ENCODE data around the gene CATSPERD.

The CATSPERD gene

GRCh38 chr19:5809053-5809452 lies 88.6 kb downstream of the CATSPERD start:
- no peak for DNase-seq

- DNase-seq, result no peak
These were observed 89.0 kb downstream of the CATSPERD start for GRCh38 chr19:5809469-5809868.

GRCh38 chr19:5811117-5811516 lies 90.7 kb downstream of the CATSPERD start:
- no peak for DNase-seq

GRCh38 chr19:5814123-5814851 lies 93.8 kb downstream of the CATSPERD start:
- no peak for DNase-seq

GRCh38 chr19:5814852-5815246 lies 94.4 kb downstream of the CATSPERD start:
- no peak for DNase-seq

- DNase-seq, result no peak
These were observed 96.8 kb downstream of the CATSPERD start for GRCh38 chr19:5817218-5817617.

- no peak for DNase-seq
These were observed 98.2 kb downstream of the CATSPERD start for GRCh38 chr19:5818594-5818993.

GRCh38 chr19:5820785-5821184 lies 100.3 kb downstream of the CATSPERD start:
- DNase-seq, result no peak

- no peak for DNase-seq
These were observed 101.2 kb downstream of the CATSPERD start for GRCh38 chr19:5821521-5822180.

- DNase-seq, result no peak
These were observed 101.9 kb downstream of the CATSPERD start for GRCh38 chr19:5822181-5822844.

- DNase-seq, result no peak
These were observed 103.3 kb downstream of the CATSPERD start for GRCh38 chr19:5823579-5824281.

GRCh38 chr19:5824751-5825150 lies 104.3 kb downstream of the CATSPERD start:
- no peak for DNase-seq

GRCh38 chr19:5825178-5825577 lies 104.7 kb downstream of the CATSPERD start:
- DNase-seq, result no peak

- peak; percentile 36 for DNase-seq
These were observed 106.3 kb downstream of the CATSPERD start for GRCh38 chr19:5826531-5827341.

- DNase-seq, result no peak
These were observed 107.0 kb downstream of the CATSPERD start for GRCh38 chr19:5827342-5827890.

GRCh38 chr19:5827891-5828660 lies 107.6 kb downstream of the CATSPERD start:
- DNase-seq, result peak; percentile 96
